HepG2 (cell line): ENCODE results near the gene CBFA2T2. TPM values are rescaled to one million over a fixed set of nuclear protein-coding genes. Genes with fewer than 3 reads are reported as not detected.

ENCODE experiments used
- BCL3 ChIP-seq: sonication (generic); formaldehyde crosslinking; IDR thresholded peaks from 2 replicates; pipeline ENCODE4 v1.5.1; 2020; ENCODE audit warnings: mild to moderate bottlenecking, missing genetic modification reagents, moderate library complexity
- BORCS8-MEF2B ChIP-seq: sonication (generic); formaldehyde crosslinking; IDR thresholded peaks from 2 replicates; pipeline ENCODE4 v1.8.0; 2022; ENCODE audit warnings: mild to moderate bottlenecking, missing genetic modification reagents
- FOXC1 ChIP-seq: sonication (generic); formaldehyde crosslinking; IDR thresholded peaks from 2 replicates; pipeline ENCODE4 v1.8.0; 2022; ENCODE audit warnings: mild to moderate bottlenecking, missing genetic modification reagents, borderline replicate concordance
- HNRNPLL ChIP-seq: fragments of 200-400 bp; formaldehyde crosslinking; IDR thresholded peaks from 2 replicates; pipeline ENCODE4 v1.6.1; 2017; ENCODE audit warnings: mild to moderate bottlenecking, low read depth, low read length; ENCODE audit not compliant: poor library complexity, severe bottlenecking
- ISL2 ChIP-seq: sonication (generic); formaldehyde crosslinking; IDR thresholded peaks from 2 replicates; pipeline ENCODE4 v1.5.0; 2020; ENCODE audit warnings: missing genetic modification reagents
- MIXL1 ChIP-seq: IDR thresholded peaks from 2 replicates; pipeline ENCODE4 v1.6.1; 2016
- MTF1 ChIP-seq: sonication (generic); formaldehyde crosslinking; IDR thresholded peaks from 2 replicates; pipeline ENCODE4 v1.5.0; 2020; ENCODE audit warnings: missing genetic modification reagents
- NFE2L1 ChIP-seq: sonication (generic); formaldehyde crosslinking; IDR thresholded peaks from 2 replicates; pipeline ENCODE4 v1.4.0; 2020; ENCODE audit warnings: missing genetic modification reagents, mild to moderate bottlenecking, borderline replicate concordance
- SIX1 ChIP-seq: sonication (generic); formaldehyde crosslinking; IDR thresholded peaks from 2 replicates; pipeline ENCODE4 v1.4.0; 2020; ENCODE audit warnings: missing genetic modification reagents, borderline replicate concordance
- SMAD3 ChIP-seq: sonication (generic); formaldehyde crosslinking; IDR thresholded peaks from 2 replicates; pipeline ENCODE4 v1.4.0; 2020; ENCODE audit warnings: missing genetic modification reagents
- SNAPC2 ChIP-seq: sonication (generic); formaldehyde crosslinking; IDR thresholded peaks from 2 replicates; pipeline ENCODE4 v1.8.1; 2022; ENCODE audit warnings: mild to moderate bottlenecking, missing genetic modification reagents
- SNRNP70 ChIP-seq: fragments of 200-400 bp; formaldehyde crosslinking; IDR thresholded peaks from 2 replicates; pipeline ENCODE4 v1.6.1; 2017; ENCODE audit warnings: mild to moderate bottlenecking, low read depth, low read length, moderate library complexity
- TARDBP ChIP-seq: sonication (generic); formaldehyde crosslinking; IDR thresholded peaks from 2 replicates; pipeline ENCODE4 v1.8.0; 2022; ENCODE audit warnings: mild to moderate bottlenecking, missing genetic modification reagents
- TFDP2 ChIP-seq: sonication (generic); formaldehyde crosslinking; IDR thresholded peaks from 2 replicates; pipeline ENCODE4 v1.4.0; 2020; ENCODE audit warnings: missing genetic modification reagents
- TSC22D2 ChIP-seq: sonication (generic); formaldehyde crosslinking; IDR thresholded peaks from 2 replicates; pipeline ENCODE4 v1.5.1; 2020; ENCODE audit warnings: missing genetic modification reagents, mild to moderate bottlenecking, borderline replicate concordance
- ZNF317 ChIP-seq: sonication (generic); formaldehyde crosslinking; IDR thresholded peaks from 2 replicates; pipeline ENCODE4 v1.5.0; 2020; ENCODE audit warnings: mild to moderate bottlenecking, missing genetic modification reagents
- ZNF496 ChIP-seq: sonication (generic); formaldehyde crosslinking; IDR thresholded peaks from 2 replicates; pipeline ENCODE4 v1.8.1; 2023; ENCODE audit warnings: mild to moderate bottlenecking, moderate library complexity, missing genetic modification reagents; ENCODE audit not compliant: insufficient replicate concordance
- ZNF501 ChIP-seq: sonication (generic); formaldehyde crosslinking; IDR thresholded peaks from 2 replicates; pipeline ENCODE4 v1.5.1; 2020; ENCODE audit warnings: mild to moderate bottlenecking, moderate library complexity, missing genetic modification reagents
- ZNF674 ChIP-seq: sonication (generic); formaldehyde crosslinking; IDR thresholded peaks from 2 replicates; pipeline ENCODE4 v1.5.0; 2020; ENCODE audit warnings: low read depth, mild to moderate bottlenecking, missing genetic modification reagents
- ZNF687 ChIP-seq: sonication (generic); formaldehyde crosslinking; IDR thresholded peaks from 2 replicates; pipeline ENCODE4 v1.5.1; 2020; ENCODE audit warnings: mild to moderate bottlenecking, missing genetic modification reagents, moderate library complexity
- ZNF777 ChIP-seq: sonication (generic); formaldehyde crosslinking; IDR thresholded peaks from 2 replicates; pipeline ENCODE4 v1.4.0; 2020; ENCODE audit warnings: missing genetic modification reagents
- polyA plus RNA-seq, 8 experiments: library from polyadenylated mRNA; depleted of rRNA in 3 of 8; stranded (reverse) in 7 of 8; unstranded in 1 of 8; fragments of >200 nt; fragmentation: Illumina TruSeq in 4 of 8; extraction: Trizol in 4 of 8; gene quantifications; 2 replicates each; pipeline versions ENCODE4 v1.2.1 to v1.2.3, GENCODE V29; 2011 to 2016; ENCODE audit warnings: low read depth in 4 of 8, missing spikeins in 1 of 8, mixed read lengths in 1 of 8; ENCODE audit not compliant: insufficient read depth in 1 of 8
- total RNA-seq, 5 experiments: library from RNA; depleted of rRNA; stranded (reverse); fragments of >200 nt; fragmentation: Illumina TruSeq; extraction: Trizol; gene quantifications; 2 replicates each; pipeline ENCODE4 v1.2.3, GENCODE V29; 2016; ENCODE audit warnings: low read depth in 1 of 5

The CBFA2T2 gene
- total and polyA plus RNA-seq, 2 of the 13 experiments (the other 11 are each of a cell fraction or from before 2014, with no cell fraction given), result 6.3 to 21.2 TPM

- no peak for TF ChIP-seq ZNF496 (CRISPR knock-in tag)
- TF ChIP-seq SIX1 (CRISPR knock-in tag), result no peak
- TF ChIP-seq ZNF687 (CRISPR knock-in tag), result no peak
- no peak for TF ChIP-seq NFE2L1 (CRISPR knock-in tag)
- TF ChIP-seq SNRNP70, result no peak
- TF ChIP-seq TSC22D2 (CRISPR knock-in tag), result peak; percentile 55; the same call in 1 of the 2 replicates
- TF ChIP-seq SNAPC2 (CRISPR knock-in tag), result no peak
- TF ChIP-seq ZNF777 (CRISPR knock-in tag), result no peak
- 0 out of 2 replicates have a peak, but pooled peaks have one; percentile 28 for TF ChIP-seq TFDP2
- TF ChIP-seq MIXL1 (CRISPR knock-in tag), result no peak; the same call in 1 of the 2 replicates
- no peak for TF ChIP-seq MTF1
- TF ChIP-seq FOXC1 (CRISPR knock-in tag), result no peak
- TF ChIP-seq TARDBP, result peak; percentile 57; the same call in 1 of the 2 replicates
- no peak for TF ChIP-seq BORCS8-MEF2B (CRISPR knock-in tag)
- TF ChIP-seq ZNF674 (CRISPR knock-in tag), result no peak
- TF ChIP-seq ZNF317 (CRISPR knock-in tag), result no peak
- no peak for TF ChIP-seq BCL3 (CRISPR knock-in tag)
- no peak; the same call in 1 of the 2 replicates for TF ChIP-seq ISL2 (CRISPR knock-in tag)
- no peak for TF ChIP-seq HNRNPLL
- TF ChIP-seq ZNF501 (CRISPR knock-in tag), result peak; percentile 41; the same call in 1 of the 2 replicates
- peak; percentile 74; the same call in 1 of the 2 replicates for TF ChIP-seq SMAD3
Measured at GRCh38 chr20:33561692-33562601, 72.1 kb downstream of the CBFA2T2 start (continued).
